Loucy (cell line): ENCODE results near the gene PEX19.

Experiments
- H2AFZ ChIP-seq: fragments of 200-600 bp; sonication (generic); 2 replicates; pipeline ENCODE4 v1.6.0; 2016; ENCODE audit warnings: antibody characterized with exemption, mild to moderate bottlenecking, low read length, moderate library complexity
- H3F3A ChIP-seq: fragments of 200-600 bp; 2 replicates; pipeline ENCODE4 v1.6.0; 2016; ENCODE audit warnings: antibody characterized with exemption, low read depth, mild to moderate bottlenecking
- H3K27me3 ChIP-seq: fragments of 200-600 bp; sonication (generic); 2 replicates; pipeline ENCODE4 v1.6.1; 2014; ENCODE audit warnings: low read length, mild to moderate bottlenecking; ENCODE audit not compliant: insufficient read depth, poor library complexity, severe bottlenecking
- H3K36me3 ChIP-seq: fragments of 200-600 bp; sonication (generic); 2 replicates; pipeline ENCODE4 v1.6.1; 2016; ENCODE audit warnings: low read length; ENCODE audit not compliant: insufficient read depth
- H3K4me1 ChIP-seq: fragments of 200-600 bp; sonication (generic); 2 replicates; pipeline ENCODE4 v1.5.1; 2014; ENCODE audit warnings: low read length, mild to moderate bottlenecking; ENCODE audit not compliant: insufficient read depth, poor library complexity, severe bottlenecking
- H3K4me2 ChIP-seq: fragments of 200-600 bp; sonication (generic); 2 replicates; pipeline ENCODE4 v1.6.0; 2014; ENCODE audit warnings: antibody characterized with exemption, low read length, low read depth, mild to moderate bottlenecking; ENCODE audit not compliant: poor library complexity, severe bottlenecking
- H3K4me3 ChIP-seq: fragments of 200-600 bp; sonication (generic); 2 replicates; pipeline ENCODE4 v1.5.1; 2014; ENCODE audit warnings: low read length, mild to moderate bottlenecking, mixed read lengths; ENCODE audit not compliant: poor library complexity, severe bottlenecking
- H3K79me2 ChIP-seq: fragments of 200-600 bp; sonication (generic); 2 replicates; pipeline ENCODE4 v1.6.1; 2014; ENCODE audit warnings: low read length; ENCODE audit not compliant: insufficient read depth
- H3K9ac ChIP-seq: fragments of 200-600 bp; sonication (generic); 2 replicates; pipeline ENCODE4 v1.6.0; 2014; ENCODE audit warnings: mild to moderate bottlenecking, low read depth, low read length, moderate library complexity; ENCODE audit not compliant: poor library complexity, severe bottlenecking
- H3K9me2 ChIP-seq: fragments of 200-600 bp; sonication (generic); replicated peaks from 2 replicates; pipeline ENCODE4 v1.6.1; 2016; ENCODE audit warnings: low read depth, low read length, mixed read lengths
- H3K9me3 ChIP-seq: fragments of 200-600 bp; sonication (generic); 2 replicates; pipeline ENCODE4 v1.6.1; 2014; ENCODE audit warnings: mild to moderate bottlenecking, antibody characterized with exemption, low read length, low read depth; ENCODE audit not compliant: insufficient read depth
- H4K20me1 ChIP-seq: fragments of 200-600 bp; sonication (generic); 2 replicates; pipeline ENCODE4 v1.6.0; 2014; ENCODE audit warnings: antibody characterized with exemption, low read length, mild to moderate bottlenecking; ENCODE audit not compliant: insufficient read depth, poor library complexity, severe bottlenecking
- EZH2phosphoT487 ChIP-seq: fragments of 200-600 bp; IDR thresholded peaks from 2 replicates; pipeline ENCODE4 v1.6.1; 2018; ENCODE audit warnings: antibody characterized with exemption, mild to moderate bottlenecking, moderate library complexity, borderline replicate concordance
- TF ChIP-seq, protein P1 (sequence below): fragments of 200-600 bp; sonication (generic); conservative IDR thresholded peaks from 2 replicates; pipeline ENCODE4 v1.5.1; 2014; ENCODE audit warnings: mild to moderate bottlenecking, antibody characterized with exemption, low read length

Gene PEX19

DNA sequence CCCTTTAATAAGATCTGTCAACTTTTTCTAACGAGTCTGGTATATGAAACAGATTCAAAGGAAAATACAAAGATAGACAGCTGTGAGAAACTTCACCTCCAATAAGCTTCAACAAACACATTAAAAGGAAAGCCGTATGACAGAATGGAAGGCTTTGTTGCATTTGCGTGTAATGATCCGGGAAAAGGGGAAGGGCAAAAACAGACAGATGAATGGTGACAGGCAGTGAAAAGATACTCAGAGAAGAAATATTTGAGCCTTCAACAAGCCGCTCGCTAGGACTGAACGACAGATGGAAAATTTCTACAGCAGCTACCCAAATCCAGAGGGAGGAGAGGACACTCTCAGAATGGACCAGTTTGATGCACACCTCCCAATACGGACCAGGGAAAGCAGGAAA lies 43.3 kb upstream of the PEX19 start:
- TF ChIP-seq, protein P1, sequence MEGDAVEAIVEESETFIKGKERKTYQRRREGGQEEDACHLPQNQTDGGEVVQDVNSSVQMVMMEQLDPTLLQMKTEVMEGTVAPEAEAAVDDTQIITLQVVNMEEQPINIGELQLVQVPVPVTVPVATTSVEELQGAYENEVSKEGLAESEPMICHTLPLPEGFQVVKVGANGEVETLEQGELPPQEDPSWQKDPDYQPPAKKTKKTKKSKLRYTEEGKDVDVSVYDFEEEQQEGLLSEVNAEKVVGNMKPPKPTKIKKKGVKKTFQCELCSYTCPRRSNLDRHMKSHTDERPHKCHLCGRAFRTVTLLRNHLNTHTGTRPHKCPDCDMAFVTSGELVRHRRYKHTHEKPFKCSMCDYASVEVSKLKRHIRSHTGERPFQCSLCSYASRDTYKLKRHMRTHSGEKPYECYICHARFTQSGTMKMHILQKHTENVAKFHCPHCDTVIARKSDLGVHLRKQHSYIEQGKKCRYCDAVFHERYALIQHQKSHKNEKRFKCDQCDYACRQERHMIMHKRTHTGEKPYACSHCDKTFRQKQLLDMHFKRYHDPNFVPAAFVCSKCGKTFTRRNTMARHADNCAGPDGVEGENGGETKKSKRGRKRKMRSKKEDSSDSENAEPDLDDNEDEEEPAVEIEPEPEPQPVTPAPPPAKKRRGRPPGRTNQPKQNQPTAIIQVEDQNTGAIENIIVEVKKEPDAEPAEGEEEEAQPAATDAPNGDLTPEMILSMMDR, result no peak
- TF ChIP-seq EZH2phosphoT487, result no peak
- H3K9ac ChIP-seq, result no peak overlapping the region
- no peaks in the 10 kb centered on the region for H4K20me1 ChIP-seq
- H2AFZ ChIP-seq, result no peak overlapping the region
- H3K9me2 ChIP-seq, result no peaks in the 10 kb centered on the region
- H3K36me3 ChIP-seq, result peaks cover 85% of the 10 kb centered on the region
- H3K4me2 ChIP-seq, result no peak overlapping the region
- H3K4me1 ChIP-seq, result no peaks in the 10 kb centered on the region
- no peaks in the 10 kb centered on the region for H3K79me2 ChIP-seq
- no peak overlapping the region for H3K4me3 ChIP-seq
- no peaks in the 10 kb centered on the region for H3K27me3 ChIP-seq
- no peaks in the 10 kb centered on the region; the same call in 1 of the 2 replicates for H3F3A ChIP-seq
- no peaks in the 10 kb centered on the region for H3K9me3 ChIP-seq

DNA sequence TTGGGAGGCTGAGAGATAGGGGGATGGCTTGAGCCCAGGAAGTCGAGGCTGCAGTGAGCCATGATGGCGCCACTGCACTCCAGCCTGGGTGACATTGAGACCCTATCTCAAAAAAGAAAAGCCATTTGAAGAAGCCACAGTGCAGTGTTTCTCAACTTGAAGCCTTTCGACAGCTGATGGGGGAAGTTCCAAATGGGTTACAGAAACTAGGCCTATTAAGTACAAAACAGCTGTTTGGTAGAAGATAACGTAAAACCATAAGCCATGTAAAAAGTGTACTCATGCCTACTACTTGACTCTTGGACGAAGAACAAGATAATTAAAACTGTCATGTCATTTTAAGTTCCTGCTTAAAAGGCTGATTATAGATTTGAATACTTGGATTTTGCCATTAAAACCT lies 41.5 kb upstream of the PEX19 start:
- H3K36me3 ChIP-seq, result peaks cover 89% of the 10 kb centered on the region
- H3K9ac ChIP-seq, result no peak overlapping the region
- H3K9me3 ChIP-seq, result no peaks in the 10 kb centered on the region
- TF ChIP-seq, protein P1, result no peak
- TF ChIP-seq EZH2phosphoT487, result no peak
- H3K4me1 ChIP-seq, result no peaks in the 10 kb centered on the region
- H3K9me2 ChIP-seq, result no peaks in the 10 kb centered on the region
- no peaks in the 10 kb centered on the region; the same call in 1 of the 2 replicates for H3F3A ChIP-seq
- H2AFZ ChIP-seq, result no peak overlapping the region
- no peak overlapping the region for H3K4me3 ChIP-seq
- no peaks in the 10 kb centered on the region for H3K27me3 ChIP-seq
- H3K79me2 ChIP-seq, result peaks cover 8% of the 10 kb centered on the region; the same call in 1 of the 2 replicates
- H3K4me2 ChIP-seq, result no peak overlapping the region
- no peaks in the 10 kb centered on the region for H4K20me1 ChIP-seq

DNA sequence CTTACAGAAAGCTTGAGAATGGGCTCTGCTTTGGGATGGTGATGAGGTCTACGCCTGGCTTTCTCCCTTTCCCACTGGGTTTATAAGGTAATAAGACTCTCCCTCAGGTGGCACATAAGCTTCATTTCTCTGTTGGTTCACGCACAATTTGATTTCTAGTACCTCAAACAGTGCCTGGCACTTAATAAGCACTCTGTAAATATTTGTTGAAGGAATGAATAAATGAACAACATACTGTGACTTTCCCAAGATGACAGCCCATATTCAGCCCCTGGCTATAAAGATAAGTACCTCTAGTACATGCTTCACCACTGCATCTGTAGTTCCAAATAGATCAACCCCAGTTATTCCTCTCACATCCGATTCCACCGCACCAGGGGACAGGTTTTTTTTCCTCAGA lies 40.3 kb upstream of the PEX19 start:
- no peaks in the 10 kb centered on the region; the same call in 1 of the 2 replicates for H3F3A ChIP-seq
- no peaks in the 10 kb centered on the region for H3K4me1 ChIP-seq
- peaks cover 12% of the 10 kb centered on the region; the same call in 1 of the 2 replicates for H3K79me2 ChIP-seq
- TF ChIP-seq EZH2phosphoT487, result no peak
- TF ChIP-seq, protein P1, result no peak
- H3K9me2 ChIP-seq, result no peaks in the 10 kb centered on the region
- H3K9me3 ChIP-seq, result no peaks in the 10 kb centered on the region
- H2AFZ ChIP-seq, result no peak overlapping the region
- H3K27me3 ChIP-seq, result no peaks in the 10 kb centered on the region
- no peak overlapping the region for H3K4me2 ChIP-seq
- no peaks in the 10 kb centered on the region for H4K20me1 ChIP-seq
- H3K4me3 ChIP-seq, result no peak overlapping the region
- no peak overlapping the region for H3K9ac ChIP-seq
- H3K36me3 ChIP-seq, result peaks cover 78% of the 10 kb centered on the region
